Hepatocyte (in vitro differentiated cells): ENCODE data around the gene SLMAP. TPM values are rescaled to one million over a fixed set of nuclear protein-coding genes. Genes with fewer than 3 reads are reported as not detected.

Experiments
- DNase-seq: peaks from one replicate; pipeline ENCODE4 v3.0.0-alpha.2; 2016; ENCODE audit warnings: low spot score
- H2AFZ ChIP-seq: fragments of 200-600 bp; sonication (generic); 2 replicates; pipeline ENCODE4 v1.6.0; 2016; ENCODE audit warnings: antibody characterized with exemption, mild to moderate bottlenecking
- H3K27ac ChIP-seq: fragments of 200-600 bp; sonication (generic); 2 replicates; pipeline ENCODE4 v1.5.1; 2016; ENCODE audit warnings: mild to moderate bottlenecking
- H3K27me3 ChIP-seq: fragments of 200-600 bp; sonication (generic); 2 replicates; pipeline ENCODE4 v1.6.1; 2016
- H3K36me3 ChIP-seq: fragments of 200-600 bp; sonication (generic); replicated peaks from 2 replicates; pipeline ENCODE4 v1.5.1; 2016; ENCODE audit warnings: low read depth; ENCODE audit not compliant: insufficient read depth
- H3K4me1 ChIP-seq: fragments of 200-600 bp; sonication (generic); 2 replicates; pipeline ENCODE4 v1.5.1; 2016; ENCODE audit warnings: mild to moderate bottlenecking, moderate library complexity; ENCODE audit not compliant: insufficient read depth
- H3K4me2 ChIP-seq: fragments of 200-600 bp; sonication (generic); 2 replicates; pipeline ENCODE4 v1.6.0; 2016
- H3K4me3 ChIP-seq: fragments of 200-600 bp; sonication (generic); 2 replicates; pipeline ENCODE4 v1.5.1; 2016; ENCODE audit warnings: mild to moderate bottlenecking
- H3K79me2 ChIP-seq: fragments of 200-600 bp; sonication (generic); 2 replicates; pipeline ENCODE4 v1.6.0; 2017; ENCODE audit warnings: mild to moderate bottlenecking
- H3K9me2 ChIP-seq: fragments of 200-600 bp; sonication (generic); replicated peaks from 2 replicates; pipeline ENCODE4 v1.6.0; 2017; ENCODE audit warnings: mild to moderate bottlenecking; ENCODE audit not compliant: insufficient read depth
- H3K9me3 ChIP-seq: fragments of 200-600 bp; sonication (generic); 2 replicates; pipeline ENCODE4 v1.5.1; 2016; ENCODE audit warnings: low read depth, mild to moderate bottlenecking
- H4K20me1 ChIP-seq: fragments of 200-600 bp; sonication (generic); 2 replicates; pipeline ENCODE4 v1.6.0; 2016; ENCODE audit warnings: mild to moderate bottlenecking; ENCODE audit not compliant: insufficient read depth, poor library complexity, severe bottlenecking
- CTCF ChIP-seq: fragments of 200-600 bp; sonication (generic); IDR thresholded peaks from 2 replicates; pipeline ENCODE4 v1.5.1; 2016; ENCODE audit warnings: antibody characterized with exemption, mild to moderate bottlenecking; ENCODE audit not compliant: poor library complexity
- EZH2 ChIP-seq: fragments of 200-600 bp; sonication (generic); IDR thresholded peaks from 2 replicates; pipeline ENCODE4 v1.6.1; 2016; ENCODE audit warnings: antibody characterized with exemption, mild to moderate bottlenecking, borderline replicate concordance
- EZH2phosphoT487 ChIP-seq: fragments of 200-600 bp; sonication (generic); IDR thresholded peaks from one replicate; pipeline ENCODE4 v1.6.1; 2018; ENCODE audit warnings: antibody characterized with exemption, mild to moderate bottlenecking, low read depth, moderate library complexity; ENCODE audit not compliant: unreplicated experiment, severe bottlenecking
- WGBS: methylation state at CpG from one replicate; pipeline ENCODE4 v1.1.6; 2016; ENCODE audit warnings: low lambda C conversion rate; ENCODE audit errors: missing lambda C conversion rate; 5-methylcytosine and 5-hydroxymethylcytosine counted together
- polyA plus RNA-seq: library from polyadenylated mRNA; unstranded; fragments of >200 nt; fragmentation: Nextera tagmentation; extraction: Ambion mirVana; gene quantifications from 2 replicates; pipeline ENCODE4 v1.2.1, GENCODE V29; 2016
- total RNA-seq: library from RNA; depleted of rRNA; stranded (reverse); fragments of >200 nt; gene quantifications from 2 replicates; pipeline ENCODE4 v1.2.3, GENCODE V29; 2014

The SLMAP gene
- total and polyA plus RNA-seq, 2 experiments from 2014 or later, result 22.8 to 46.0 TPM

- no peaks in the 10 kb centered on the region for H3K9me2 ChIP-seq
- H3K9me3 ChIP-seq, result no peaks in the 10 kb centered on the region
- no peaks in the 10 kb centered on the region for H3K36me3 ChIP-seq
- H4K20me1 ChIP-seq, result no peaks in the 10 kb centered on the region
- no peak overlapping the region for H3K4me3 ChIP-seq
- no peak for TF ChIP-seq CTCF
- TF ChIP-seq EZH2, result no peak
- no peak for TF ChIP-seq EZH2phosphoT487
- no peaks in the 10 kb centered on the region for H3K79me2 ChIP-seq
- DNase-seq, result no peak
- no peaks in the 10 kb centered on the region for H3K27me3 ChIP-seq
- no peak overlapping the region for H3K27ac ChIP-seq
- H3K4me2 ChIP-seq, result no peak overlapping the region
- no peak overlapping the region for H2AFZ ChIP-seq
- no peaks in the 10 kb centered on the region for H3K4me1 ChIP-seq
Measured at GRCh38 chr3:57726397-57726796, 29.7 kb upstream of the SLMAP start.

GRCh38 chr3:57727106-57727505 lies 29.0 kb upstream of the SLMAP start:
- 90% methylated on average over 5 of the region's 5 CpGs for WGBS
- H4K20me1 ChIP-seq, result no peaks in the 10 kb centered on the region

GRCh38 chr3:57729334-57730045 lies 26.6 kb upstream of the SLMAP start:
- Histone ChIP-seq H2AFZ (no peak overlapping the region), H3K27me3 (no peaks in the 10 kb centered on the region), H3K79me2 (no peaks in the 10 kb centered on the region), H3K27ac (no peak overlapping the region), H3K4me3 (no peak overlapping the region), H4K20me1 (no peaks in the 10 kb centered on the region), H3K9me3 (no peaks in the 10 kb centered on the region), H3K36me3 (no peaks in the 10 kb centered on the region), H3K4me1 (no peaks in the 10 kb centered on the region), H3K9me2 (no peaks in the 10 kb centered on the region), H3K4me2 (no peak overlapping the region)
- WGBS, result 92% methylated on average over 11 of the region's 11 CpGs
- no peak for DNase-seq
- TF ChIP-seq EZH2 (no peak), CTCF (no peak), EZH2phosphoT487 (no peak)

More at GRCh38 chr3:57727106-57727505, 29.0 kb upstream of the SLMAP start:
- Histone ChIP-seq H3K9me2 (no peaks in the 10 kb centered on the region), H3K27me3 (no peaks in the 10 kb centered on the region), H3K9me3 (no peaks in the 10 kb centered on the region), H3K4me2 (no peak overlapping the region), H3K27ac (no peak overlapping the region), H3K4me3 (no peak overlapping the region), H3K79me2 (no peaks in the 10 kb centered on the region), H2AFZ (no peak overlapping the region), H3K36me3 (no peaks in the 10 kb centered on the region), H3K4me1 (no peaks in the 10 kb centered on the region)
- DNase-seq, result no peak
- no peak for TF ChIP-seq EZH2
- TF ChIP-seq CTCF, result no peak
- TF ChIP-seq EZH2phosphoT487, result no peak

- WGBS, result 89% methylated on average over 3 of the region's 3 CpGs
- Histone ChIP-seq H4K20me1 (no peaks in the 10 kb centered on the region), H3K27ac (no peak overlapping the region), H3K79me2 (no peaks in the 10 kb centered on the region), H3K9me3 (no peaks in the 10 kb centered on the region), H3K4me2 (no peak overlapping the region), H3K36me3 (no peaks in the 10 kb centered on the region), H3K4me3 (no peak overlapping the region), H3K27me3 (no peaks in the 10 kb centered on the region), H3K9me2 (no peaks in the 10 kb centered on the region), H3K4me1 (no peaks in the 10 kb centered on the region), H2AFZ (no peak overlapping the region)
- DNase-seq, result no peak
- TF ChIP-seq CTCF (no peak), EZH2 (no peak), EZH2phosphoT487 (no peak)
Measured at GRCh38 chr3:57730682-57731081, 25.4 kb upstream of the SLMAP start.
